Measurements from ENCODE around the gene POLR2A. TPM values are rescaled to one million over a fixed set of nuclear protein-coding genes. Genes with fewer than 3 reads are reported as not detected.

The POLR2A gene
- total RNA-seq, 1 donor from 2014 or later: 175 TPM

- no peak overlapping the region for H3K27ac Mint-ChIP-seq
- peaks cover 18% of the 10 kb centered on the region for H3K27me3 Mint-ChIP-seq
- H3K4me3 Mint-ChIP-seq: no peak overlapping the region
- H3K4me1 Mint-ChIP-seq (ENCODE audit: unreplicated experiment): peaks cover 11% of the 10 kb centered on the region
- no peak for TF ChIP-seq CTCF (conservative IDR thresholded peaks at IDR 0.05)
- no peaks in the 10 kb centered on the region for H3K9me3 Mint-ChIP-seq
- no peaks in the 10 kb centered on the region for H3K36me3 Mint-ChIP-seq
- no peak for DNase-seq (ENCODE audit: extremely low spot score, unreplicated experiment)
These were observed 60.7 kb downstream of the POLR2A start for GRCh38 chr17:7544911-7545310.

- peak within 1 kb of the TSS; percentile 84 for H3K4me3 Mint-ChIP-seq
- DNase-seq (ENCODE audit: extremely low spot score, unreplicated experiment): no peak
- no peaks in the 10 kb centered on the region for H3K36me3 Mint-ChIP-seq
- H3K9me3 Mint-ChIP-seq: no peaks in the 10 kb centered on the region
- H3K27ac Mint-ChIP-seq: peak within 1 kb of the TSS; percentile 82
- H3K27me3 Mint-ChIP-seq: peaks cover 5% of the 10 kb centered on the region
- H3K4me1 Mint-ChIP-seq (ENCODE audit: unreplicated experiment): peaks cover 13% of the 10 kb centered on the region
- peak; percentile 31 for TF ChIP-seq CTCF (conservative IDR thresholded peaks at IDR 0.05)
These were observed 64.6 kb downstream of the POLR2A start, which contains the start of gene TNFSF12 for GRCh38 chr17:7548585-7549400. TNFSF12 (plus strand) TSS chr17:7549058; CDS start chr17:7549154, 96 bp downstream.

Other genes starting within 250 kb of the POLR2A start
- gene DVL2, start 249.8 kb upstream of the POLR2A start, total RNA-seq (ENCODE audit: low replicate concordance): 62.8 and 93.9 TPM in 2 replicates
- gene PHF23, start 244.9 kb upstream of the POLR2A start, total RNA-seq (ENCODE audit: low replicate concordance): 42.8 and 61.1 TPM in 2 replicates
- gene GABARAP, start 241.9 kb upstream of the POLR2A start, total RNA-seq (ENCODE audit: low replicate concordance): 478 and 570 TPM in 2 replicates
- 138 and 154 TPM in 2 replicates for gene CTDNEP1, start 232.6 kb upstream of the POLR2A start, total RNA-seq (ENCODE audit: low replicate concordance)
- gene ELP5, start 232.2 kb upstream of the POLR2A start, total RNA-seq (ENCODE audit: low replicate concordance): 43.1 and 55.7 TPM in 2 replicates
- 118 and 284 TPM in 2 replicates for gene CLDN7, start 221.9 kb upstream of the POLR2A start, total RNA-seq (ENCODE audit: low replicate concordance)
- gene SLC2A4, start 202.6 kb upstream of the POLR2A start, total RNA-seq (ENCODE audit: low replicate concordance): 1.2 and 4.0 TPM in 2 replicates
- gene YBX2, start 189.7 kb upstream of the POLR2A start, total RNA-seq (ENCODE audit: low replicate concordance): 4.5 and 7.0 TPM in 2 replicates
- gene EIF5A, start 176.7 kb upstream of the POLR2A start, total RNA-seq (ENCODE audit: low replicate concordance): 454 and 510 TPM in 2 replicates
- gene GPS2, start 169.0 kb upstream of the POLR2A start, total RNA-seq (ENCODE audit: low replicate concordance): 75.0 and 75.4 TPM in 2 replicates
- gene NEURL4, start 155.0 kb upstream of the POLR2A start, total RNA-seq (ENCODE audit: low replicate concordance): 49.9 and 61.5 TPM in 2 replicates
- 3.2 and 8.3 TPM in 2 replicates for gene ACAP1, start 147.8 kb upstream of the POLR2A start, total RNA-seq (ENCODE audit: low replicate concordance)
- 9.5 and 15.5 TPM in 2 replicates for gene KCTD11, start 132.2 kb upstream of the POLR2A start, total RNA-seq (ENCODE audit: low replicate concordance)
- not detected in 2 replicates for gene TMEM95, start 129.2 kb upstream of the POLR2A start, total RNA-seq (ENCODE audit: low replicate concordance)
- gene TNK1, start 103.3 kb upstream of the POLR2A start, total RNA-seq (ENCODE audit: low replicate concordance): 6.6 and 11.5 TPM in 2 replicates
- gene PLSCR3, start 89.8 kb upstream of the POLR2A start, total RNA-seq (ENCODE audit: low replicate concordance): 39.8 and 55.8 TPM in 2 replicates
- 89.8 and 90.3 TPM in 2 replicates for gene TMEM256, start 80.3 kb upstream of the POLR2A start, total RNA-seq (ENCODE audit: low replicate concordance)
- gene NLGN2, start 76.5 kb upstream of the POLR2A start, total RNA-seq (ENCODE audit: low replicate concordance): 15.0 and 68.4 TPM in 2 replicates
- gene SPEM1, start 64.0 kb upstream of the POLR2A start, total RNA-seq (ENCODE audit: low replicate concordance): 0.31 TPM in 1 of 2 replicates, not detected in the other
- not detected in 2 replicates for gene SPEM2, start 58.8 kb upstream of the POLR2A start, total RNA-seq (ENCODE audit: low replicate concordance)
- gene SPEM3, start 55.5 kb upstream of the POLR2A start, total RNA-seq (ENCODE audit: low replicate concordance): not detected in 2 replicates
- 6.4 and 15.9 TPM in 2 replicates for gene TMEM102, start 48.9 kb upstream of the POLR2A start, total RNA-seq (ENCODE audit: low replicate concordance)
- 21.8 and 76.0 TPM in 2 replicates for gene FGF11, start 44.9 kb upstream of the POLR2A start, total RNA-seq (ENCODE audit: low replicate concordance)
- gene CHRNB1, start 39.3 kb upstream of the POLR2A start, total RNA-seq (ENCODE audit: low replicate concordance): 16.4 and 51.1 TPM in 2 replicates
- 34.5 and 76.6 TPM in 2 replicates for gene ZBTB4, start 4.7 kb upstream of the POLR2A start, total RNA-seq (ENCODE audit: low replicate concordance)
- not detected in 2 replicates for gene SLC35G6, start 2.9 kb upstream of the POLR2A start, total RNA-seq (ENCODE audit: low replicate concordance)
- gene TNFSF12, start 64.7 kb downstream of the POLR2A start, total RNA-seq (ENCODE audit: low replicate concordance): 4.3 and 11.3 TPM in 2 replicates
- 2.4 and 3.5 TPM in 2 replicates for gene TNFSF13, start 74.4 kb downstream of the POLR2A start, total RNA-seq (ENCODE audit: low replicate concordance)
- gene SENP3, start 77.6 kb downstream of the POLR2A start, total RNA-seq (ENCODE audit: low replicate concordance): 50.2 and 52.7 TPM in 2 replicates
- gene CD68, start 95.3 kb downstream of the POLR2A start, total RNA-seq (ENCODE audit: low replicate concordance): 5.0 and 5.8 TPM in 2 replicates
- gene MPDU1, start 99.5 kb downstream of the POLR2A start, total RNA-seq (ENCODE audit: low replicate concordance): 61.8 and 67.6 TPM in 2 replicates
- 0.77 and 4.0 TPM in 2 replicates for gene SOX15, start 105.7 kb downstream of the POLR2A start, total RNA-seq (ENCODE audit: low replicate concordance)
- gene FXR2, start 130.5 kb downstream of the POLR2A start, total RNA-seq (ENCODE audit: low replicate concordance): 37.1 and 44.2 TPM in 2 replicates
- gene SAT2, start 143.5 kb downstream of the POLR2A start, total RNA-seq (ENCODE audit: low replicate concordance): 94.1 and 104 TPM in 2 replicates
- gene SHBG, start 145.8 kb downstream of the POLR2A start, total RNA-seq (ENCODE audit: low replicate concordance): 2.0 and 3.0 TPM in 2 replicates
- gene ATP1B2, start 166.6 kb downstream of the POLR2A start, total RNA-seq (ENCODE audit: low replicate concordance): 1.9 and 4.8 TPM in 2 replicates
- 80.7 and 123 TPM in 2 replicates for gene TP53, start 203.1 kb downstream of the POLR2A start, total RNA-seq (ENCODE audit: low replicate concordance)
- 10.2 and 22.1 TPM in 2 replicates for gene WRAP53, start 204.1 kb downstream of the POLR2A start, total RNA-seq (ENCODE audit: low replicate concordance)
- 11.4 and 79.5 TPM in 2 replicates for gene EFNB3, start 220.8 kb downstream of the POLR2A start, total RNA-seq (ENCODE audit: low replicate concordance)
- gene DNAH2, start 233.4 kb downstream of the POLR2A start, total RNA-seq (ENCODE audit: low replicate concordance): 0.10 and 1.0 TPM in 2 replicates